ENCODE data around the gene MATN1.

The MATN1 gene

GRCh38 chr1:30673395-30673794 lies 50.0 kb downstream of the MATN1 start:
- no peak for TF ChIP-seq CTCF (IDR thresholded peaks at IDR 0.05; ENCODE audit: low read depth, low read length)
- no peak overlapping the region for H3K4me3 ChIP-seq (ENCODE audit: low read depth, low read length)

DNA sequence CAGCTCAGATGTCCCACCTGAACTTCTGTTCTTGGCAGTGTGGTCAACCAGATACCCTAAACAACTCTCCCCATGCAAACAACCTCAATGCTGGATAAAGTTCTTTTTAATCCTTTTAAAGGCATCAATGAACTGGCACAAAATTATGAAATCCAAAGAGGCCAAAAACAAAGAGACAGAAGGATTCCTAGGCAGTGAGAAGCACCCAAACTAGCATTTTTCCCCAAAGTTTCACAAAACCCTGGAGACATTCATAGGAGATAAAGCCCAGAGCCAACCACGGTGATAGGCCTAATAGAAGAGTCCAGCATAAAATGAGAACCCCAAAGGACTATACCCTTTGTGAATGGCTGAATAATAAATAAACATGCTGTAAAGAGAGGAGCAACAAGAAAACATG lies 50.7 kb downstream of the MATN1 start:
- no peak overlapping the region for H3K4me3 ChIP-seq (ENCODE audit: low read depth, low read length)
- no peak for TF ChIP-seq CTCF (IDR thresholded peaks at IDR 0.05; ENCODE audit: low read depth, low read length)

- no peak overlapping the region for H3K4me3 ChIP-seq (ENCODE audit: low read depth, low read length)
- no peak for TF ChIP-seq CTCF (IDR thresholded peaks at IDR 0.05; ENCODE audit: low read depth, low read length)
Measured at GRCh38 chr1:30670240-30671060, 52.9 kb downstream of the MATN1 start.

DNA sequence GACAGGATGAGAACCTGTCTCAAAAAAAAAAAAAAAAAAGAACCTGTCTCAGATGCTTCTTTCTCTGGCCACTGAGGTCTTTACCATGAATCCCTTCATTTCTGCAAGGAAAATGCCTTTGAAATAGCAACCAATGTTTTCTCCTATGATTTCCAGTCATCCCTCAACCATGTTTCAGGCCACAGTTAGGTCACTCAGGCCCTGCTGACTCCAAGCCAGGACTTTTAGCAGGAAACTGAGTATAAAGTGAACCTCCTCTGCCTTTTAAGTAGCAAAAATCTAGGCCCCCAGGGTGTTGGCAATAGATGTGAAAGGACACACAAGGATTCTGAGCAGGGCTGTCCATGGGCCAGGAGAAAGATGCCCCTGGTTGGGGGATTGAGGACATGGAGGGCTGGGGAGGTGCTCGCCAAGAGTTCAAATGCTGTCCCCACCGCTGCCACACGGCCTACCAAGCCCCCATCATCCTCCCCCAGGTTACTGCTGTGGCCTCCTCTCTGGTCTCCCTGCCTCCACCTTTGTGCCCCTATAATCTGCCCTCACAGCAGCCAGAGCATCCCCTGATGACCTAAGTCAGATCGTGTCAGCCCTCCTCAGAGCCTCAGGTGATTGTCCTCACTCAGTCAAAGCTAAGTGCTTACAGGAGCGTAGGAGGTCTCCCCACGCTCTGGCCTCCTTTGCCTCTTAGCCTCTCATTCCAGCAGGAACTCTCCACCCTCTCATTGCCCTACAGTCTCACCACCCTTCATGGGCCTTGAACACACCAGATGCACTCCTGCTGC lies 54.6 kb downstream of the MATN1 start:
- H3K4me3 ChIP-seq (ENCODE audit: low read depth, low read length), result no peak overlapping the region
- no peak for TF ChIP-seq CTCF (IDR thresholded peaks at IDR 0.05; ENCODE audit: low read depth, low read length)

DNA sequence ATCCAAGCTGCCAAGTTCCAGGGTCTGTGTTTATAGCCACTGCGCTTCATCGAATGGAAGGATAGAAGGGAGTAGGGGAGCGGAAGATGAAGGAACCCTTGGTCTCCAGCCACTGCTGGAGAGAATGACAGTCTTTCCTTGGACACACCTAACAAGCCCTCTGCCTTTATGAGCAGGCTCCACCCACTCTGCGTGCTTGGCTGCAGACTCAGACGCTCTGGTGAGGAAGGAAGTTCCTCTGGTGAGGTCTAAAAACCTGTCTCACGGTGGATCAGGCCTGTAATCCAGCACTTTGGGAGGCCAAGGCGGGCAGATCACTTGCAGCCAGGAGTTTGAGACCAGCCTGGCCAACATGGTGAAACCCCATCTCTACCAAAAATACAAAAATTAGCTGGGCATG lies 55.4 kb downstream of the MATN1 start:
- TF ChIP-seq CTCF (IDR thresholded peaks at IDR 0.05; ENCODE audit: low read depth, low read length), result no peak

GRCh38 chr1:30666756-30667273 lies 56.6 kb downstream of the MATN1 start:
- no peak overlapping the region for H3K4me3 ChIP-seq (ENCODE audit: low read depth, low read length)
- TF ChIP-seq CTCF (IDR thresholded peaks at IDR 0.05; ENCODE audit: low read depth, low read length), result no peak

More for the DNA sequence above, 55.4 kb downstream of the MATN1 start:
- no peak overlapping the region for H3K4me3 ChIP-seq (ENCODE audit: low read depth, low read length)
